Neural progenitor cell (in vitro differentiated cells): ENCODE data around the gene MDM1.

Experiments
- EZH2 ChIP-seq: fragments of 200-600 bp; sonication (generic); IDR thresholded peaks from 2 replicates; pipeline ENCODE4 v1.6.1; 2017; ENCODE audit warnings: antibody characterized with exemption, mild to moderate bottlenecking, moderate library complexity
- EZH2phosphoT487 ChIP-seq: fragments of 200-600 bp; sonication (generic); IDR thresholded peaks from 2 replicates; pipeline ENCODE4 v1.6.1; 2017; ENCODE audit warnings: antibody characterized with exemption
- TF ChIP-seq, protein P1 (sequence below): fragments of 200-600 bp; sonication (generic); IDR thresholded peaks from 2 replicates; pipeline ENCODE4 v1.5.1; 2017; ENCODE audit warnings: antibody characterized with exemption, mild to moderate bottlenecking

DNA sequence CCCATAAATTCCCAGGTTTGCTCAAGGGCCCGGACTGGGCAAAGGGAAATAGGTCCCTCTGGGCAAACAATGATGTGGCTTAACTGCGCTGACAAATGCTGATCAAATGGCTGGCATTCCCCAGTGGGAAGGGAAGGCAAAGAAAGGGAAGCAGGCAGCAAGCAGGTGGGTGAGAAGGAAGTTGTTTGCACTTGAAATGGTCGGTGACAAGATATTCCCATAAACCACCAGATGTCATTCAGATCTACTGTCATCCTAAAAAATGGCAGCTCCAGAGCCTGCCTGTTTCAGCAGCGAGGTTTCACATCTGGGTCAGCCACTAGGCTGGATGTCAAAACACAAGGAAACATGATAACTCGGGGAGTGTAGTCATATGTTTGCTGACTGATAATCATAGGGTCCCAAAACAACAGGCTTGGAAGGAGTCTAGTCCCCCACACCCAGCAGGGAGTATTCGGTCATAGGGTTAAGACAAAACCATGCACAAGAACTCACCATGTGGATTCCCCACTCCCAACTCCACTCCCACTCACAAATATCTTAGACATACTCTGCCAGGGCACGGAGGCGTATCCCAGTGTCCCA lies 37.9 kb upstream of the MDM1 start:
- TF ChIP-seq, protein P1, sequence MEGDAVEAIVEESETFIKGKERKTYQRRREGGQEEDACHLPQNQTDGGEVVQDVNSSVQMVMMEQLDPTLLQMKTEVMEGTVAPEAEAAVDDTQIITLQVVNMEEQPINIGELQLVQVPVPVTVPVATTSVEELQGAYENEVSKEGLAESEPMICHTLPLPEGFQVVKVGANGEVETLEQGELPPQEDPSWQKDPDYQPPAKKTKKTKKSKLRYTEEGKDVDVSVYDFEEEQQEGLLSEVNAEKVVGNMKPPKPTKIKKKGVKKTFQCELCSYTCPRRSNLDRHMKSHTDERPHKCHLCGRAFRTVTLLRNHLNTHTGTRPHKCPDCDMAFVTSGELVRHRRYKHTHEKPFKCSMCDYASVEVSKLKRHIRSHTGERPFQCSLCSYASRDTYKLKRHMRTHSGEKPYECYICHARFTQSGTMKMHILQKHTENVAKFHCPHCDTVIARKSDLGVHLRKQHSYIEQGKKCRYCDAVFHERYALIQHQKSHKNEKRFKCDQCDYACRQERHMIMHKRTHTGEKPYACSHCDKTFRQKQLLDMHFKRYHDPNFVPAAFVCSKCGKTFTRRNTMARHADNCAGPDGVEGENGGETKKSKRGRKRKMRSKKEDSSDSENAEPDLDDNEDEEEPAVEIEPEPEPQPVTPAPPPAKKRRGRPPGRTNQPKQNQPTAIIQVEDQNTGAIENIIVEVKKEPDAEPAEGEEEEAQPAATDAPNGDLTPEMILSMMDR = no peak
- TF ChIP-seq EZH2 (no peak), EZH2phosphoT487 (no peak)
